CD4-positive, alpha-beta memory T cell (primary cell): ENCODE data around the gene LHX1. TPM values are rescaled to one million over a fixed set of nuclear protein-coding genes. Genes with fewer than 3 reads are reported as not detected.

Source experiments
- CTCF ChIA-PET: fragments of 350-600 bp; sonication (Branson Sonifier 250); formaldehyde crosslinking; loops from one replicate; lab custom pipeline; 2021; ENCODE audit warnings: inconsistent platforms; ENCODE audit not compliant: partially characterized antibody; lab: Charles Lee
- POLR2A ChIA-PET: fragments of 350-600 bp; sonication (Branson Sonifier 250); formaldehyde crosslinking; loops from one replicate; lab custom pipeline; 2021; ENCODE audit not compliant: partially characterized antibody; lab: Charles Lee
- DNase-seq, 5 donors: peaks; one replicate each; pipeline versions ENCODE4 v3.0.0 to v3.0.0-alpha.2; 2020 to 2022; ENCODE audit warnings: mixed read lengths in 1 of 5
- H3K27ac ChIP-seq: one replicate; pipeline ENCODE4 v1.7.0; 2013; ENCODE audit warnings: low read depth, low read length
- H3K27me3 ChIP-seq: 2 replicates; pipeline ENCODE4 v1.7.0; 2013; ENCODE audit warnings: mild to moderate bottlenecking, low read length, moderate library complexity; ENCODE audit not compliant: insufficient read depth
- H3K36me3 ChIP-seq: 2 replicates; pipeline ENCODE4 v1.7.0; 2013; ENCODE audit warnings: mild to moderate bottlenecking, low read length, moderate library complexity; ENCODE audit not compliant: insufficient read depth
- H3K4me1 ChIP-seq: 2 replicates; pipeline ENCODE4 v1.7.0; 2013; ENCODE audit warnings: mild to moderate bottlenecking, low read length, moderate library complexity; ENCODE audit not compliant: insufficient read depth
- H3K4me3 ChIP-seq, 2 donors: one replicate each; pipeline ENCODE4 v1.7.0; 2013; ENCODE audit warnings: low read length in 2 of 2, mild to moderate bottlenecking in 1 of 2
- H3K9me3 ChIP-seq, 2 donors: one replicate each; pipeline ENCODE4 v1.7.0; 2013; ENCODE audit warnings: low read length in 2 of 2, control low read depth in 1 of 2; ENCODE audit not compliant: control insufficient read depth in 1 of 2
- H3K27ac Mint-ChIP-seq, 7 donors: one replicate each; pipeline ENCODE4 v1.8.0; 2020 to 2021; ENCODE audit warnings: mixed read lengths in 7 of 7, mild to moderate bottlenecking in 6 of 7, inconsistent platforms in 3 of 7, moderate library complexity in 3 of 7
- H3K27me3 Mint-ChIP-seq, 2 donors: one replicate each; pipeline ENCODE4 v1.8.0; 2020 to 2021; ENCODE audit warnings: mixed read lengths in 2 of 2
- H3K36me3 Mint-ChIP-seq, 2 donors: one replicate each; pipeline ENCODE4 v1.8.0; 2020 to 2021; ENCODE audit warnings: mixed read lengths in 2 of 2, inconsistent platforms in 1 of 2, mild to moderate bottlenecking in 1 of 2
- H3K4me1 Mint-ChIP-seq, 4 donors: one replicate each; pipeline ENCODE4 v1.8.0; 2020 to 2021; ENCODE audit warnings: mixed read lengths in 4 of 4, mild to moderate bottlenecking in 1 of 4
- H3K4me3 Mint-ChIP-seq, 8 donors: one replicate each; pipeline ENCODE4 v1.8.0; 2020 to 2021; ENCODE audit warnings: mixed read lengths in 8 of 8, mild to moderate bottlenecking in 7 of 8, moderate library complexity in 6 of 8, inconsistent platforms in 3 of 8
- H3K9me3 Mint-ChIP-seq, 8 donors: one replicate each; pipeline ENCODE4 v1.8.0; 2020 to 2021; ENCODE audit warnings: mixed read lengths in 8 of 8, mild to moderate bottlenecking in 5 of 8, inconsistent platforms in 3 of 8, moderate library complexity in 1 of 8
- intact Hi-C: fragments of 100-400 bp; cut with micrococcal nuclease; formaldehyde crosslinking; loops from one replicate; pipeline ENCODE4 v1.15.1; 2023
- polyA plus RNA-seq, 2 donors: library from polyadenylated mRNA; unstranded; fragments of 300-500 nt; fragmentation: Illumina TruSeq; gene quantifications; one replicate each; pipeline ENCODE4 v1.2.3, GENCODE V29; 2021
- total RNA-seq, 2 experiments: library from RNA; stranded (reverse); gene quantifications; one replicate each; pipeline ENCODE4 v1.2.3, GENCODE V29; 2021

Gene LHX1
- total and polyA plus RNA-seq, 4 experiments from 2014 or later, result not detected

GRCh38 chr17:36894925-36895324, 42.4 kb upstream of the LHX1 start:
- Mint-ChIP-seq H3K4me3 (no peak overlapping the region), H3K9me3 (no peaks in the 10 kb centered on the region), H3K36me3 (no peaks in the 10 kb centered on the region), H3K27me3 (peaks cover 7 to 9% of the 10 kb centered on the region in 2 donors), H3K4me1 (no peaks in the 10 kb centered on the region), H3K27ac (no peak overlapping the region)
- POLR2A ChIA-PET, result no interaction called here
- Histone ChIP-seq H3K36me3 (no peaks in the 10 kb centered on the region), H3K4me1 (no peaks in the 10 kb centered on the region), H3K27ac (no peak overlapping the region), H3K9me3 (no peaks in the 10 kb centered on the region), H3K4me3 (no peak overlapping the region), H3K27me3 (no peaks in the 10 kb centered on the region)
- intact Hi-C loops, result no loop called here
- DNase-seq, result no peak
- CTCF ChIA-PET, result no interaction called here

DNA sequence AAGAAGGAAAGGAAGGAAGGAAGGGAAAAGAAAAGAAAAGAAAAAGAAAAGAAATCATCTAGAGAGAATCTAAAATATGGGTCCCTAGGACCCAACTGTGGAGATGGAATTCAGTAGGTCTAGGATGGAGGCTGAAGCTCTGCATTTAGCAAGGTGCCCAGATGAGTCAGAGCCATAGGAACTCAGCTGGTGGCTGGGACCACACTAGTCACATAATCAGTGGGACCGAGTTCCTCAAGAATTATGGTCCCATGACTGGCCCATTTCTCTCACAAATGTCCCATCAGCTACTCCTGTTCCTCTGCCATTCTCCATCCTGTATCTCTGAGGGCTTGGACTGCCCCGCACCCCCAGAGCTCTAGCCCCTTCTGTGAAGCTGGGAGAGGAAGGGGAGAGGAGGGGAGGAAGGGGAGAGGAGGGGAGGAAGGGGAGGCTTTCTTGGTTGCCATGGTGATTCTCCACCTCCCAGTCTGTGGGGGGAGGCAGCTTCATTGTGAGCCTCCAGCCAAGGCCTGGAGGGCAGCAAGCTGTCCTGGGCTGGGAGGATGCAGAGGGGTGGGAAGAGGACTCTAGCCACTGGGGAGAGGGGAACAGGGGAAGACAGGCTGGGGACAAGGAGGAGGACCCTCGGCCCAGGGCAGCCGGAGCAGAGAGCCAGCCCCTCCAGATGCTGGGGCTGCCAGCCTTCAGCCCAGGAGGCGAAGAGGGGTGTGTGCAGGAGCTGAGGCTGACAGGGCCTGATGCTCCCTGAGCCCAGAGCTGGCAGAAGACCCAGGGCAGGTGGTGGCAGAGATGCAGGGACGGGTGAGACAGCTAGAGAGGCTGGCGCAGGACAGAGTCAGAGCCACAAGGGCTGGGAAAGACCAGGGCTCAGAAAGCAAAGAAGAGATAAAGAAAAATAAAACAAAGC, 37.8 kb upstream of the LHX1 start:
- Mint-ChIP-seq H3K27ac (peak overlapping the region in 1 of 7 donors; percentile 24), H3K4me3 (no peak overlapping the region), H3K27me3 (peaks cover 10 to 13% of the 10 kb centered on the region in 2 donors), H3K9me3 (no peaks in the 10 kb centered on the region), H3K4me1 (no peaks in the 10 kb centered on the region), H3K36me3 (no peaks in the 10 kb centered on the region)
- intact Hi-C loops, result no loop called here
- H3K27me3 ChIP-seq, result no peaks in the 10 kb centered on the region
- no peak overlapping the region for H3K27ac ChIP-seq
- ChIA-PET POLR2A (no interaction called here), CTCF (no interaction called here)
- no peaks in the 10 kb centered on the region for H3K4me1 ChIP-seq
- H3K36me3 ChIP-seq, result no peaks in the 10 kb centered on the region
- no peaks in the 10 kb centered on the region for H3K9me3 ChIP-seq
- no peak for DNase-seq
- no peak overlapping the region for H3K4me3 ChIP-seq

DNA sequence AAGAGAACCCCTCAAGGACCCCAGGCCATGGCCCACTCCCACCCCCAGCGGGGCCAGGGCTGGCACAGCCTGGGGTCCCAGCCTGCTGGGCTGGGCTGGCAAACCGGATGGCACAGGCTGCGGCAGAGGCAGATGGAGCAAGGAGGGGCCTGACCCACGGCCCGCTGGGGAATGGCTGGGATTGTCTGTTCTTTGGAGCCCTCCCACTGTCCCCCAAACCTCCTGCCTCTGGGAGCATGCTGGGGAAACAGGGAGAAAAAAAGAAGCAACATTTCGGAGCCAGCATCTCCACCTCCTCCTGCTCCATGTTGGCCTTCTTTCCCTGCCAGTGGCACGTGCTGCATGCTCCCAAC, 37.1 kb upstream of the LHX1 start:
- no peak overlapping the region for H3K4me3 ChIP-seq
- H3K9me3 ChIP-seq, result no peaks in the 10 kb centered on the region
- ChIA-PET CTCF (no interaction called here), POLR2A (no interaction called here)
- no peaks in the 10 kb centered on the region for H3K36me3 ChIP-seq
- H3K27me3 ChIP-seq, result no peaks in the 10 kb centered on the region
- DNase-seq, result no peak
- Mint-ChIP-seq H3K36me3 (no peaks in the 10 kb centered on the region), H3K27me3 (peaks cover 8 to 14% of the 10 kb centered on the region in 2 donors), H3K4me1 (no peaks in the 10 kb centered on the region), H3K4me3 (no peak overlapping the region), H3K9me3 (no peaks in the 10 kb centered on the region), H3K27ac (no peak overlapping the region)
- intact Hi-C loops, result no loop called here
- no peaks in the 10 kb centered on the region for H3K4me1 ChIP-seq
- H3K27ac ChIP-seq, result no peak overlapping the region

GRCh38 chr17:36901506-36901905, 35.8 kb upstream of the LHX1 start:
- intact Hi-C loops, result no loop called here
- Histone ChIP-seq H3K4me3 (no peak overlapping the region), H3K9me3 (no peaks in the 10 kb centered on the region), H3K36me3 (no peaks in the 10 kb centered on the region), H3K4me1 (no peaks in the 10 kb centered on the region), H3K27ac (no peak overlapping the region), H3K27me3 (peaks cover 3% of the 10 kb centered on the region)
- POLR2A ChIA-PET, result no interaction called here
- H3K36me3 Mint-ChIP-seq, result no peaks in the 10 kb centered on the region
- CTCF ChIA-PET, result no interaction called here
- H3K4me1 Mint-ChIP-seq, result no peaks in the 10 kb centered on the region
- H3K27ac Mint-ChIP-seq, result no peak overlapping the region
- no peak overlapping the region for H3K4me3 Mint-ChIP-seq
- DNase-seq, result no peak
- H3K27me3 Mint-ChIP-seq, result peaks cover 10 to 13% of the 10 kb centered on the region in 2 donors
- H3K9me3 Mint-ChIP-seq, result no peaks in the 10 kb centered on the region

DNA sequence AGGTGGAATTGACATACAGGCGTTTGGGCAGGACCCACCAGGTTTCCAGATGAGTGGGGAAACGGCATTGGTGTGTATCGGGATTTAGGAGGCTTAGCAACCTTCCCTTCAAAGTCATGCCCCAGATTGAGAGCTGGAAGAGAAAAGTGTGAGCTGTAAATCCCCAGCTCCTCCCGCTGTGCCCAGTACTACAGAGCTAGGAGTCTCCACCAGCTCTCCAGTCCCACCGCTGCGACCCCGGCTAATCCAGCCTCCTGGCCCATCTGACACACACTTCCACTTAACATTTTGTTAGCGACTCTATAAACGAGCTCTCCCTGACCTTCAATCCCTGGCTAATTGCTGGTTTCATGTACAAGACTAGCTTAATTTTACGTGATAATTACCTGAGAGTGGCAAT, 29.9 kb upstream of the LHX1 start:
- H3K4me1 ChIP-seq, result no peaks in the 10 kb centered on the region
- Mint-ChIP-seq H3K9me3 (peaks cover 0 to 1% (median 0%) of the 10 kb centered on the region in 8 donors), H3K4me1 (no peaks in the 10 kb centered on the region), H3K36me3 (no peaks in the 10 kb centered on the region), H3K27ac (no peak overlapping the region), H3K4me3 (no peak overlapping the region), H3K27me3 (peaks cover 29 to 32% of the 10 kb centered on the region in 2 donors)
- ChIA-PET POLR2A (no interaction called here), CTCF (no interaction called here)
- no peak overlapping the region for H3K27ac ChIP-seq
- no peak overlapping the region for H3K4me3 ChIP-seq
- H3K27me3 ChIP-seq, result peaks cover 3% of the 10 kb centered on the region
- intact Hi-C loops, result no loop called here
- no peak for DNase-seq
- no peaks in the 10 kb centered on the region for H3K9me3 ChIP-seq
- H3K36me3 ChIP-seq, result no peaks in the 10 kb centered on the region

DNA sequence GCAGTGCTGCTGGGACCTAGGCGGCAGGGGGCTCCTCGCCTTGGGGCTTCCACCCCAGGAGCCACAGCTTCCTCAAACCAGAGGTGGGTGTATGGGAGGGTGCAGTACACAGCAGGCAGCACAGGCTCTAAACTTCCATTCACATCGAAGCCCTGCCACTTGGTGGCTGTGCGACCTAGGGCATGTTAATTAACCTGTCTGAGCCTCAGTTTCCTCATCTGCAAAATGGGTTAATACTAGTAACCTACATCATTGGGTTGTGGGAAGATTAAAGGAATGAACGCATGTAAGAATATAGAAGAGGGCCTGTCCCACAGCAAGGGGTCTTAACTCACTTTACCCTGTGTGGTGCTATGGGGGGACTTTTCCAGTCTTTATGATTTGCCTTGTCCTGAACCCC, 26.8 kb upstream of the LHX1 start:
- Mint-ChIP-seq H3K9me3 (peaks cover 0 to 1% (median 0%) of the 10 kb centered on the region in 8 donors), H3K4me1 (no peaks in the 10 kb centered on the region), H3K36me3 (no peaks in the 10 kb centered on the region), H3K27me3 (peaks cover 29 to 31% of the 10 kb centered on the region in 2 donors), H3K4me3 (no peak overlapping the region), H3K27ac (no peak overlapping the region)
- intact Hi-C loops, result no loop called here
- POLR2A ChIA-PET, result no interaction called here
- H3K4me3 ChIP-seq, result no peak overlapping the region
- CTCF ChIA-PET, result no interaction called here
- H3K27me3 ChIP-seq, result peaks cover 1% of the 10 kb centered on the region
- H3K4me1 ChIP-seq, result no peaks in the 10 kb centered on the region
- no peaks in the 10 kb centered on the region for H3K36me3 ChIP-seq
- H3K9me3 ChIP-seq, result no peaks in the 10 kb centered on the region
- no peak overlapping the region for H3K27ac ChIP-seq
- no peak for DNase-seq

- Histone ChIP-seq H3K4me1 (no peaks in the 10 kb centered on the region), H3K27ac (no peak overlapping the region), H3K9me3 (no peaks in the 10 kb centered on the region), H3K4me3 (no peak overlapping the region), H3K36me3 (no peaks in the 10 kb centered on the region), H3K27me3 (no peaks in the 10 kb centered on the region)
- ChIA-PET CTCF (no interaction called here), POLR2A (no interaction called here)
- intact Hi-C loops, result no loop called here
- Mint-ChIP-seq H3K9me3 (peaks cover 0 to 1% (median 0%) of the 10 kb centered on the region in 8 donors), H3K36me3 (no peaks in the 10 kb centered on the region), H3K4me1 (no peaks in the 10 kb centered on the region), H3K4me3 (no peak overlapping the region), H3K27me3 (peaks cover 27 to 33% of the 10 kb centered on the region in 2 donors), H3K27ac (no peak overlapping the region)
- DNase-seq, result no peak
Observed at GRCh38 chr17:36911001-36911400, 26.3 kb upstream of the LHX1 start.
